SU-DHL-6 (cell line): ENCODE measurements around the gene AP1B1.

Source experiments
- CTCF ChIP-seq: fragments of 200-600 bp; sonication (generic); IDR thresholded peaks from one replicate; pipeline ENCODE4 v1.5.1; 2017; ENCODE audit warnings: antibody characterized with exemption, mild to moderate bottlenecking, low read length, moderate library complexity; ENCODE audit not compliant: insufficient read depth, poor library complexity, severe bottlenecking
- EZH2phosphoT487 ChIP-seq: fragments of 200-600 bp; sonication (generic), shearing (Covaris generic); conservative IDR thresholded peaks from 2 replicates; pipeline ENCODE4 v1.6.1; 2018; ENCODE audit warnings: mild to moderate bottlenecking, antibody characterized with exemption, low read length, moderate library complexity, mixed read lengths

GRCh38 chr22:29306835-29307595 lies 81.4 kb downstream of the AP1B1 start:
- TF ChIP-seq CTCF (no peak), EZH2phosphoT487 (no peak)
